PFSK-1 (cell line): ENCODE data around the gene LAD1.

ENCODE experiments used
- POLR2AphosphoS5 ChIP-seq: IDR thresholded peaks from 2 replicates; pipeline ENCODE4 v1.6.1; 2012; ENCODE audit warnings: low read depth, mild to moderate bottlenecking, control low read depth, low read length, moderate library complexity
- REST ChIP-seq, 2 experiments: IDR thresholded peaks; 2 replicates each; pipeline versions ENCODE4 v1.6.1 to v1.8.0; 2011 to 2012; ENCODE audit warnings: low read depth in 2 of 2, low read length in 2 of 2, control low read depth in 1 of 2, inconsistent platforms in 1 of 2, mild to moderate bottlenecking in 1 of 2, moderate library complexity in 1 of 2; ENCODE audit not compliant: insufficient read depth in 1 of 2
- SIN3A ChIP-seq: IDR thresholded peaks from 2 replicates; pipeline ENCODE4 v1.6.1; 2012; ENCODE audit warnings: mild to moderate bottlenecking, low read length, moderate library complexity, borderline replicate concordance; ENCODE audit not compliant: insufficient read depth
- TAF1 ChIP-seq: IDR thresholded peaks from 2 replicates; pipeline ENCODE4 v1.6.1; 2012; ENCODE audit warnings: low read length, control low read depth, borderline replicate concordance; ENCODE audit not compliant: insufficient read depth

GRCh38 chr1:201354151-201354900 is 44.8 kb downstream of the LAD1 start:
- TF ChIP-seq POLR2AphosphoS5 (no peak), REST (IDR thresholded peaks at IDR 0.05; ENCODE audit: insufficient read depth in 1 of 2, low read depth in 2 of 2, low read length in 2 of 2) (no peak), SIN3A (no peak), TAF1 (no peak)
